HepG2 (cell line): ENCODE results near the gene FAM118B. TPM values are rescaled to one million over a fixed set of nuclear protein-coding genes. Genes with fewer than 3 reads are reported as not detected.
A peak's percentile ranks its signal among the peaks of the same experiment; 100 is the strongest.

Experiments used
- ATAC-seq: fragments of 200-7000 bp; cut with Tn5 transposase; 3 replicates; pipeline ENCODE4 v1.9.1; 2020; ENCODE audit warnings: mild to moderate bottlenecking, moderate library complexity
- BruUV-seq: library from RNA; stranded (reverse); fragments of 400-500 nt; replicated peaks from 2 replicates; lab custom pipeline; 2021; lab: Mats Ljungman, UMichigan
- CTCF ChIA-PET: fragments of 300-600 bp; formaldehyde crosslinking; extraction: SDS; loops from one replicate; lab custom pipeline; 2021; ENCODE audit warnings: low total read pairs, inconsistent platforms, low intra/inter-chr PET ratio; lab: Yijun Ruan, JAX
- POLR2A ChIA-PET: fragments of 350-600 bp; sonication (Branson Sonifier 250); formaldehyde crosslinking; loops from one replicate; lab custom pipeline; 2020; ENCODE audit warnings: antibody characterized with exemption, inconsistent platforms; lab: Yijun Ruan, JAX
- DNase-seq: peaks from one replicate; pipeline ENCODE4 v3.0.0-alpha.2; 2015; ENCODE audit warnings: low spot score
- FAIRE-seq: peaks from 3 replicates; lab custom pipeline; 2011; peaks lifted over from hg19 to GRCh38; lab: Jason Lieb, UNC
- H2AFZ ChIP-seq: one replicate; pipeline ENCODE4 v1.6.1; 2011; ENCODE audit warnings: low read length, inconsistent platforms
- H3K27ac ChIP-seq: fragments of 300-600 bp; 3 replicates; pipeline ENCODE4 v1.8.0; 2011; ENCODE audit warnings: mixed run types, mild to moderate bottlenecking, mixed read lengths, low read length, inconsistent platforms; ENCODE audit not compliant: insufficient read depth; ENCODE audit errors: extremely low read length
- H3K27me3 ChIP-seq, 2 experiments: fragments of 200-600 bp in 1 of 2; 2 replicates in 1 of 2; 3 replicates in 1 of 2; pipeline versions ENCODE4 v1.6.0 to v1.8.0; 2011; ENCODE audit warnings: low read length in 2 of 2, mild to moderate bottlenecking in 2 of 2, moderate library complexity in 2 of 2, inconsistent platforms in 1 of 2; ENCODE audit not compliant: insufficient read depth in 2 of 2, control insufficient read depth in 1 of 2
- H3K36me3 ChIP-seq, 2 experiments: fragments of 200-600 bp in 1 of 2; replicated peaks in 1 of 2; 2 replicates in 1 of 2; 3 replicates in 1 of 2; pipeline versions ENCODE4 v1.5.1 to v1.8.0; 2011; ENCODE audit warnings: low read length in 2 of 2, inconsistent platforms in 1 of 2; ENCODE audit not compliant: insufficient read depth in 2 of 2, control insufficient read depth in 1 of 2
- H3K4me1 ChIP-seq: 2 replicates; pipeline ENCODE4 v1.5.1; 2012; ENCODE audit warnings: low read length, inconsistent platforms; ENCODE audit not compliant: insufficient read depth
- H3K4me2 ChIP-seq: 2 replicates; pipeline ENCODE4 v1.6.0; 2011; ENCODE audit warnings: low read depth, low read length, inconsistent platforms
- H3K4me3 ChIP-seq, 3 experiments: fragments of 200-600 bp in 1 of 3; sonication (generic), shearing (Covaris generic) in 1 of 3; replicated peaks in 1 of 3; 2 replicates each; pipeline ENCODE4 v1.5.1; 2011 to 2016; ENCODE audit warnings: low read length in 3 of 3, inconsistent platforms in 2 of 3, low read depth in 2 of 3, mild to moderate bottlenecking in 2 of 3, control low read depth in 1 of 3, mixed read lengths in 1 of 3; ENCODE audit not compliant: insufficient read depth in 1 of 3
- H3K79me2 ChIP-seq: one replicate; pipeline ENCODE4 v1.6.1; 2011; ENCODE audit warnings: low read length, inconsistent platforms; ENCODE audit not compliant: insufficient read depth
- H3K9ac ChIP-seq: 2 replicates; pipeline ENCODE4 v1.6.0; 2011; ENCODE audit warnings: mild to moderate bottlenecking, low read depth, low read length, inconsistent platforms; ENCODE audit not compliant: insufficient read depth
- H3K9me3 ChIP-seq: 2 replicates; pipeline ENCODE4 v1.5.1; 2012; ENCODE audit warnings: mild to moderate bottlenecking, low read length
- H4K20me1 ChIP-seq: 2 replicates; pipeline ENCODE4 v1.6.0; 2011; ENCODE audit warnings: inconsistent platforms, mild to moderate bottlenecking, low read length, moderate library complexity; ENCODE audit not compliant: insufficient read depth
- AGO1 ChIP-seq: fragments of 200-400 bp; formaldehyde crosslinking; IDR thresholded peaks from 2 replicates; pipeline ENCODE4 v1.6.1; 2017; ENCODE audit warnings: mild to moderate bottlenecking, low read depth, low read length, moderate library complexity; ENCODE audit not compliant: poor library complexity, severe bottlenecking
- CEBPB ChIP-seq: IDR thresholded peaks from 2 replicates; pipeline ENCODE4 v1.6.1; 2011; ENCODE audit warnings: low read depth, low read length, improper control_type of control experiment, borderline replicate concordance
- CENPBD1 ChIP-seq: sonication (generic); formaldehyde crosslinking; IDR thresholded peaks from 2 replicates; pipeline ENCODE4 v1.8.0; 2022; ENCODE audit warnings: missing genetic modification reagents, low read depth, mild to moderate bottlenecking, borderline replicate concordance
- FOXC1 ChIP-seq: sonication (generic); formaldehyde crosslinking; IDR thresholded peaks from 2 replicates; pipeline ENCODE4 v1.8.0; 2022; ENCODE audit warnings: mild to moderate bottlenecking, missing genetic modification reagents, borderline replicate concordance
- KDM3A ChIP-seq: IDR thresholded peaks from 2 replicates; pipeline ENCODE4 v1.6.1; 2018; ENCODE audit warnings: low read depth, missing compliant biosample characterization
- KMT2B ChIP-seq: IDR thresholded peaks from 2 replicates; pipeline ENCODE4 v1.6.1; 2016; ENCODE audit warnings: missing genetic modification reagents, missing compliant biosample characterization
- LBX2 ChIP-seq: sonication (generic); formaldehyde crosslinking; IDR thresholded peaks from 2 replicates; pipeline ENCODE4 v1.5.0; 2020; ENCODE audit warnings: missing genetic modification reagents, mild to moderate bottlenecking, borderline replicate concordance
- MAFK ChIP-seq, 2 experiments: IDR thresholded peaks in 1 of 2; conservative IDR thresholded peaks in 1 of 2; 2 replicates each; pipeline ENCODE4 v1.6.1; 2011; ENCODE audit warnings: improper control_type of control experiment in 2 of 2, low read length in 2 of 2
- PLSCR1 ChIP-seq: sonication (generic); formaldehyde crosslinking; IDR thresholded peaks from 2 replicates; pipeline ENCODE4 v1.5.0; 2020; ENCODE audit warnings: missing genetic modification reagents, mild to moderate bottlenecking, borderline replicate concordance
- THYN1 ChIP-seq: sonication (generic); formaldehyde crosslinking; IDR thresholded peaks from 2 replicates; pipeline ENCODE4 v1.8.1; 2023; ENCODE audit warnings: low read depth, mild to moderate bottlenecking, moderate library complexity, missing genetic modification reagents, borderline replicate concordance
- ZBTB42 ChIP-seq: sonication (generic); formaldehyde crosslinking; IDR thresholded peaks from 2 replicates; pipeline ENCODE4 v1.5.0; 2020; ENCODE audit warnings: mild to moderate bottlenecking, missing genetic modification reagents
- ZFP36L1 ChIP-seq: sonication (generic); formaldehyde crosslinking; IDR thresholded peaks from 2 replicates; pipeline ENCODE4 v1.8.0; 2022; ENCODE audit warnings: mild to moderate bottlenecking, missing genetic modification reagents, moderate library complexity
- ZNF274 ChIP-seq: sonication (generic); formaldehyde crosslinking; IDR thresholded peaks from 2 replicates; pipeline ENCODE4 v1.5.1; 2020; ENCODE audit warnings: mild to moderate bottlenecking, missing genetic modification reagents
- ZNF362 ChIP-seq: sonication (generic); formaldehyde crosslinking; IDR thresholded peaks from 2 replicates; pipeline ENCODE4 v1.4.0; 2020; ENCODE audit warnings: missing genetic modification reagents, mild to moderate bottlenecking, borderline replicate concordance
- ZNF670 ChIP-seq: sonication (generic); formaldehyde crosslinking; IDR thresholded peaks from 2 replicates; pipeline ENCODE4 v1.8.0; 2022; ENCODE audit warnings: mild to moderate bottlenecking, missing genetic modification reagents, borderline replicate concordance
- WGBS: methylation state at CpG from one replicate; pipeline ENCODE4 v1.1.6; 2017; ENCODE audit warnings: low lambda C conversion rate; 5-methylcytosine and 5-hydroxymethylcytosine counted together
- in situ Hi-C: cut with HindIII; loops from 2 replicates; pipeline ENCODE4 v1.10.0; 2017; ENCODE audit warnings: low pct_unique_long_range_greater_than_20kb; ENCODE audit not compliant: extremely low pct_ligation_motif_present
- intact Hi-C: fragments of 100-400 bp; cut with micrococcal nuclease; formaldehyde crosslinking; loops from one replicate; pipeline ENCODE4 v1.10.0; 2022; ENCODE audit not compliant: unreplicated experiment
- polyA plus RNA-seq, 8 experiments: library from polyadenylated mRNA; depleted of rRNA in 3 of 8; stranded (reverse) in 7 of 8; unstranded in 1 of 8; fragments of >200 nt; fragmentation: Illumina TruSeq in 4 of 8; extraction: Trizol in 4 of 8; gene quantifications; 2 replicates each; pipeline versions ENCODE4 v1.2.1 to v1.2.3, GENCODE V29; 2011 to 2016; ENCODE audit warnings: low read depth in 4 of 8, missing spikeins in 1 of 8, mixed read lengths in 1 of 8; ENCODE audit not compliant: insufficient read depth in 1 of 8
- total RNA-seq, 5 experiments: library from RNA; depleted of rRNA; stranded (reverse); fragments of >200 nt; fragmentation: Illumina TruSeq; extraction: Trizol; gene quantifications; 2 replicates each; pipeline ENCODE4 v1.2.3, GENCODE V29; 2016; ENCODE audit warnings: low read depth in 1 of 5

FAM118B gene
- total and polyA plus RNA-seq, 2 of the 13 experiments (the other 11 are each of a cell fraction or from before 2014, with no cell fraction given): 10.2 to 25.7 TPM

- intact Hi-C loops (no loop called here), in situ Hi-C loops (no loop called here)
- Histone ChIP-seq H3K27ac (no peak overlapping the region), H2AFZ (no peak overlapping the region), H3K9me3 (no peaks in the 10 kb centered on the region), H4K20me1 (no peaks in the 10 kb centered on the region), H3K4me1 (no peaks in the 10 kb centered on the region), H3K9ac (no peak overlapping the region), H3K27me3 (no peaks in the 10 kb centered on the region), H3K4me2 (no peak overlapping the region), H3K79me2 (no peaks in the 10 kb centered on the region), H3K4me3 (no peak overlapping the region), H3K36me3 (peaks cover 4 to 40% of the 10 kb centered on the region in 2 experiments)
- no peak for TF ChIP-seq ZNF362 (CRISPR knock-in tag)
- no peak for TF ChIP-seq ZBTB42 (CRISPR knock-in tag)
- no peak for TF ChIP-seq THYN1 (CRISPR knock-in tag)
- TF ChIP-seq ZFP36L1 (CRISPR knock-in tag): no peak
- no peak for TF ChIP-seq CENPBD1 (CRISPR knock-in tag)
- TF ChIP-seq CEBPB: peak; percentile 74
- DNase-seq (no peak), FAIRE-seq (no peak), ATAC-seq (no peak)
- CTCF ChIA-PET: no interaction called here
- BruUV-seq: no TSS peak
- POLR2A ChIA-PET: no interaction called here
- 96% methylated on average over 2 of the region's 2 CpGs for WGBS
Observed at GRCh38 chr11:126257144-126257543, 45.6 kb downstream of the FAM118B start.

GRCh38 chr11:126257764-126258163 lies 46.2 kb downstream of the FAM118B start:
- CTCF ChIA-PET: no interaction called here
- TF ChIP-seq KDM3A (CRISPR knock-in tag) (no peak), MAFK (conservative IDR thresholded peaks at IDR 0.05 in 1 of 2, IDR thresholded peaks at IDR 0.05 in 1 of 2; ENCODE audit: low read length in 2 of 2) (no peak), AGO1 (no peak), FOXC1 (CRISPR knock-in tag) (no peak), ZNF274 (CRISPR knock-in tag) (no peak), LBX2 (CRISPR knock-in tag) (no peak), ZNF670 (CRISPR knock-in tag) (no peak), KMT2B (CRISPR knock-in tag) (no peak), PLSCR1 (no peak)

More at GRCh38 chr11:126257764-126258163, 46.2 kb downstream of the FAM118B start:
- no peaks in the 10 kb centered on the region for H3K79me2 ChIP-seq
- ATAC-seq: no peak
- no peak for FAIRE-seq
- no peaks in the 10 kb centered on the region for H3K27me3 ChIP-seq
- no peak overlapping the region for H3K4me3 ChIP-seq
- intact Hi-C loops: no loop called here
- no peak overlapping the region for H3K4me2 ChIP-seq
- H3K4me1 ChIP-seq: no peaks in the 10 kb centered on the region
- no peaks in the 10 kb centered on the region for H3K9me3 ChIP-seq
- H4K20me1 ChIP-seq: no peaks in the 10 kb centered on the region
- no TSS peak for BruUV-seq
- in situ Hi-C loops: no loop called here
- H2AFZ ChIP-seq: no peak overlapping the region
- WGBS: 99% methylated on average over 2 of the region's 2 CpGs
- no peak overlapping the region for H3K27ac ChIP-seq
- DNase-seq: no peak
- POLR2A ChIA-PET: no interaction called here
- peaks cover 6 to 44% of the 10 kb centered on the region in 2 experiments for H3K36me3 ChIP-seq
- no peak overlapping the region for H3K9ac ChIP-seq
